ENCODE data around the gene RPL7L1.

The RPL7L1 gene

GRCh38 chr6:42933205-42933604 is 53.8 kb downstream of the RPL7L1 start:
- no peak for TF ChIP-seq GATA1 (IDR thresholded peaks at IDR 0.05; ENCODE audit: low read depth, low read length)
- no peak for TF ChIP-seq POLR2A (IDR thresholded peaks at IDR 0.05; ENCODE audit: low read length)
- DNase-seq: no peak

GRCh38 chr6:42935322-42935721 is 55.9 kb downstream of the RPL7L1 start:
- TF ChIP-seq GATA1 (IDR thresholded peaks at IDR 0.05; ENCODE audit: low read depth, low read length): no peak
- no peak for TF ChIP-seq POLR2A (IDR thresholded peaks at IDR 0.05; ENCODE audit: low read length)

DNA sequence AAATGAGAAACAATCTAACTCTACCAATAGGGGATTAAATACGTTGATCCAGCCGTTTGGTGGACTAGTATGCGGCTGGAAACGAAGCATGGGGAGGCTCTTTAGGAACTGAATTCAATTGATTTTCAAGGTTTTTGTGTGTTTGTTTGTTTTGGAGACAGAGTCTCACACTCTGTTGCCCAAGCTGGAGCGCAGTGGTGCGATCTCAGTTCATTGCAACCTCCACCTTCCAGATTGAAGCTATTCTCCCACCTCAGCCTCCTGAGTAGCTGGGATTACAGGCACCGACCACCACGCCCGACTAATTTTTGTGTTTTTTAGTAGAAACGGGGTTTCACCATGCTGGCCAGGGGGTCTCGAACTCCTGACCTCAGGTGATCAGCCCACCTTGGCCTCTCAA is 57.0 kb downstream of the RPL7L1 start:
- TF ChIP-seq GATA1 (IDR thresholded peaks at IDR 0.05; ENCODE audit: low read depth, low read length): no peak
- no peak for TF ChIP-seq POLR2A (IDR thresholded peaks at IDR 0.05; ENCODE audit: low read length)
- DNase-seq: no peak

More at GRCh38 chr6:42935322-42935721, 55.9 kb downstream of the RPL7L1 start:
- DNase-seq: no peak

DNA sequence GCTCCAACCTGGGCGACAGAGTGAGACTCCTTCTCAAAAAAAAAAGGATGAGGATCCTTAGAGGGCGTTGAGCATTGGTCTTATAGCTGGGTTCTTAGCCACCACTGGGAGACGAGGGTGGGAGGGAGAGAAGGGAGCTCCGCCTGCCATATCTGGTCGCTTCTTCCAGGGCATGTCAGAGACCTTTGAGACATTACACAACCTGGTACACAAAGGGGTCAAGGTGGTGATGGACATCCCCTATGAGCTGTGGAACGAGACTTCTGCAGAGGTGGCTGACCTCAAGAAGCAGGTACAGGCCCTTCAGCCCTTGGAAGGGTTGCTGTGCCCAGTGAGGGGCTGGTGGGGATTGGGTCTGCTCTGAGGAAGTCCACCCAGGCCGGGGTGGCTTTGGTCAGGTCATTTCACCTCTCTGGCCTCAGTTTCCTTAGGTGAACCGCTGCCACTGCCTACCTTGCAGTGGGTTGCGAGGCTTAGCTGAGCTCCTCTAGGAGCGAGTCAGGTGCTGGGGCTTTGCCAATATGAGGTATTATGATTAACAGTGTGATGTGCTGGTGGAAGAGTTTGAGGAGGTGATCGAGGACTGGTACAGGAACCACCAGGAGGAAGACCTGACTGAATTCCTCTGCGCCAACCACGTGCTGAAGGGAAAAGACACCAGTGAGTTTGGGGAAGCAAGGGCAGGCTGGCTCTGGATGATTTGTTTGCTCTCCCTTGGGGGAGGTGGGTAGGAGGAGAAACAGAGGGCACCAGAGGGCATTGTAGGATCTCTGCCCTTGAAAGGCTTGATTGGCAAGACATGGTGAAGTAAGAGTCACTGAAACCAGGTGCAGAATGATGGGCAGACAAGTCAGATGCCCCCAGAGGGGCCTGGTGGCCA is 58.4 kb downstream of the RPL7L1 start:
- no peak for DNase-seq
- TF ChIP-seq POLR2A (IDR thresholded peaks at IDR 0.05; ENCODE audit: low read length) (no peak), GATA1 (IDR thresholded peaks at IDR 0.05; ENCODE audit: low read depth, low read length) (no peak)

DNA sequence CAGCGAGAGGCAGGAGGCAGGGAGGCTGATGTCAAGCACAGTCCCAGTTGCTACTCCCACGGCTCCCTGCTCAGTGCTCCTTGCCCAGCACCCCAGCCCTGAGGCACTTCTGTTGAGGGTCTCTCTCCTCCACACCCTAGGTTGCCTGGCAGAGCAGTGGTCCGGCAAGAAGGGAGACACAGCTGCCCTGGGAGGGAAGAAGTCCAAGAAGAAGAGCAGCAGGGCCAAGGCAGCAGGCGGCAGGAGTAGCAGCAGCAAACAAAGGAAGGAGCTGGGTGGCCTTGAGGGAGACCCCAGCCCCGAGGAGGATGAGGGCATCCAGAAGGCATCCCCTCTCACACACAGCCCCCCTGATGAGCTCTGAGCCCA is 59.0 kb downstream of the RPL7L1 start:
- no peak for DNase-seq
- TF ChIP-seq POLR2A (IDR thresholded peaks at IDR 0.05; ENCODE audit: low read length): no peak
- no peak for TF ChIP-seq GATA1 (IDR thresholded peaks at IDR 0.05; ENCODE audit: low read depth, low read length)

DNA sequence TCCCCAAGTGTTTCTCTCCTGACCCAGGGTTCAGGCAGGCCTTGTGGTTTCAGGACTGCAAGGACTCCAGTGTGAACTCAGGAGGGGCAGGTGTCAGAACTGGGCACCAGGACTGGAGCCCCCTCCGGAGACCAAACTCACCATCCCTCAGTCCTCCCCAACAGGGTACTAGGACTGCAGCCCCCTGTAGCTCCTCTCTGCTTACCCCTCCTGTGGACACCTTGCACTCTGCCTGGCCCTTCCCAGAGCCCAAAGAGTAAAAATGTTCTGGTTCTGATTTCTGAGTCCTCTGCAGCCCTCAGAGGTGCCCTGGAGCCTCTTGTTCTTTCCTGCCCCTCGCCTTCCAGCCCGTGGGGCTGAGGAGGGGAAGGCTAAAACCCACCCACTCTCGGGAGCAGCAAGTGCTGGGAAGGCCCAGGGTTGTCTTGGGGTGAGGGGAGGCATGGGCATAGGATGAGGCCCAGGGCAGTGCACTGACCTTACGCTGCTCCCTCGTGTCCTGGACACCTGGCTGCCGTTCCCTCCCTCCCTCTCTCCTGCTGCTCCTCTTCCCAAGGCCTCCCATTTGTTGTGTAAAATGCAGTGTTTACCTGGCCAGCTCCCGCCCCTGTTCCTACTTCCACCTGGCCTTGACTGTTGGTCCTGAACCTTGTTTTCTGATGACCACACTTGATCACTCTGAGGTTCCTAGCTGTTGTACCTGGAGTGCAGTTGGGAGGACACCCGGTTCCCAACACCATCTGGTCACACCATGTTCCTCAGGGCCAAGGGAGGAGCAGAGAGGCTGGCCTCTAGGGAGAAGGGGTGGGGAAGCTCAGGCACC is 59.8 kb downstream of the RPL7L1 start:
- DNase-seq: no peak
- TF ChIP-seq POLR2A (IDR thresholded peaks at IDR 0.05; ENCODE audit: low read length): no peak
- no peak for TF ChIP-seq GATA1 (IDR thresholded peaks at IDR 0.05; ENCODE audit: low read depth, low read length)

Data from erythroblast (primary cell).